DMS79 (cell line): ENCODE data around the gene MAN1C1.
"Not testable (repeated sequence)": the region's sequence is repeated elsewhere in the genome, so short reads cannot be mapped to it uniquely, and the experiment has no call there.

Source experiments
- DNase-seq: peaks from one replicate; lab custom pipeline; 2025; lab: John Stamatoyannopoulos, UW

The MAN1C1 gene

DNA sequence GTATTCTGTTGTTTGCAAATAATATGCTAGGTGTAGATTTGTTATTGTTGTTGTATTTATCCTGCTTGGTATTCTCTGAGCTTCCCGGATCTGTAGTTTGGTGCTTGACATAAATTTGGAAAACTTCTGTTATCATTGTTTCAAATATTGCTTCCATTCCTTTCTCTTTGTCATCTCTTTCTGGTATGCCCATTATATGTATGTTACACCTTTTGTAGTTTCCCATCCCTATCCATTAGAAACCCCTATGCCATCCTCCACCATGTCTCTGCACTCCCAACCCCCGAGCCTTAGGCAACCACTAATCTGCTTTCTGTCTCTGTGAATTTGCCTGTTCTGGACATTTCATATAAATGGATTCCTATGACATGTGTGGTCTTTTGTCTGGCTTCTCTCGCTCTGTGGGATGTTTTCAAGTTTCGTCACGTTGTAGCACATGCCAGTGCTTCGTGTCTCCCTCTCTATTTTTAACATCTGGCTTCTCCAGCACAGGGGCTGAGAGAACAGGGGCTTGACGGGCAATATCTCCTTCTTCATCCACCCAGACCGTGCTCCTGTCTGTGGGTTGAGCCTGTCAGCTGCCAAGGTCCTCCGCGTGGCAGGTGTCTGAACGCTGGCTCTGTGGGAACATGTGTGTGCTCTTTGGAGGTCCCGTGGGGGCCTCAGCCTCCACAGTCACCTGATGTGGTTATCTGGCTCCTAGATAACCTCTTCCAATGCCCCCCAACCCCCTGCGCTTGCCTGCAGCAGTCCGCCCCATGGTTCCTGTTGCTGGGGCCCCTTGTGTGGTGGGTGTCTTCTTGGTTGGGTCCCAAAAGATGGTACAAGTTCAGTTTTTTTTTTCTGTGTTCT is 32.8 kb upstream of the MAN1C1 start:
- no peak for DNase-seq

DNA sequence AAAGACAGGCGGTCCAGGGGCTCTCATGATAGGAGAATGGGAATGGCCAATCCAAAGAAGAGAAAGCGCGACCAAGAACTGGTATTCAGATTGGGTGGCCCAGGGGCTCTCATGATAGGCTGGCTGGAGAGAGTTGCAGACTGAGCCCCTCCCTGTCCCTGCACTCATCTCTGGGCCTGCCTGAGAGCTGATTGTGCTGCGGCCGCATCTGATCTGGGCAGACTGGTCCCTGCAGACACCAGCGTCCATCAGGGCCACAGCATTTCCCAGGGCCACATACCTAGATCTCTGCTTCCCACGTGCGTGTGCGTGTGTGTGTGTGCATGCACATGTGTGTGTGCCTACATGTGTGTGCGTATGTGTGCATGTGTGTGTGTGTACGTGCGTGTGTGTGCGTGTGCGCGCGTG is 30.4 kb upstream of the MAN1C1 start:
- no peak for DNase-seq

DNA sequence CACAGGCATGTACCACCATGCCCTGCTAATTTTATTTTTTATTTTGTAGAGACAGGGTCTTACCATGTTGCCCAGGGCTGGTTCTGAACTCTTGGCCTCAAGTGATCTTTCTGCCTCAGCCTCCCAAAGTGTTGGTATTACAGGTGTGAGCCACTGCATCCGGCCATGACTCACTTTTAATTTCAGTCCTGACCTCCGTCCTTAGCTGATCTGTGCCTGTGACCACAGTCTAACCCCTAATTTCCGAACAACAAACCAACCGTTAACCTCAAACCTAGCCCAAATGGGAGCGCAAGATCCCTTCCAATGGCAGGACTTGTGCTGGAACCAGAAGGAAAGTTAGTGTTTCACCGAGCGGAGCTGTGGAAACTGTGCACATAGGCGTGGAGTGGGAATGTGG is 29.3 kb upstream of the MAN1C1 start:
- no peak for DNase-seq

DNA sequence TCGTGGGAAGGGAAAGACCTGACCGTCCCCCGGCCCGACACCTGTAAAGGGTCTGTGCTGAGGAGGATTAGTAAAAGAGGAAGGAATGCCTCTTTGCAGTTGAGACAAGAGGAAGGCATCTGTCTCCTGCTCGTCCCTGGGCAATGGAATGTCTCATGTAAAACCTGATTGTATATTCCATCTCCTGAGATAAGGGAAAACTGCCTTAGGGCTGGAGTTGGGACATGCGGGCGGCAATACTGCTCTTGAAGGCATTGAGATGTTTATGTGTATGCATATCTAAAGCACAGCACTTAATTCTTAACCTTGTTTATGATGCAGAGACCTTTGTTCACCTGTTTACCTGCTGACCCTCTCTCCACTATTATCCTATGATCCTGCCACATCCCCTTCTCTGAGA is 28.4 kb upstream of the MAN1C1 start:
- not testable (repeated sequence) for DNase-seq

DNA sequence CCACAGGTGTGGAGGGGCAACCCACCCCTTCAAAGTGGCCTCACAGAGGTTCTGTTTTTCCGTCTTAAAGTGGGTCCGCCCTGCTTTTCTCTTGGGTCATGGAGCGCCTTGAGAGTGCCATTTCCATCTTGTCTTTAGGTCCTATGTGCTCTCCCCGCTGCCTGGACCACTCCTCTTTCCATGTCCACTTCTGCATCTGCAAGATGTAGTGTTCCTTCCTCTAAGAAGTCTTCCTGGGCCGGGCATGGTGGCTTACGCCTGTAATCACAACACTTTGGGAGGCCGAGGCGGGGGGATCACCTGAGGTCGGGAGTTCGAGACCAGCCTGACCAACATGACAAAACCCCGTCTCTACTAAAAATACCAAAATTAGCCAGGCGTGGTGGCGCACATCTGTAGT is 27.8 kb upstream of the MAN1C1 start:
- DNase-seq: not testable (repeated sequence)

DNA sequence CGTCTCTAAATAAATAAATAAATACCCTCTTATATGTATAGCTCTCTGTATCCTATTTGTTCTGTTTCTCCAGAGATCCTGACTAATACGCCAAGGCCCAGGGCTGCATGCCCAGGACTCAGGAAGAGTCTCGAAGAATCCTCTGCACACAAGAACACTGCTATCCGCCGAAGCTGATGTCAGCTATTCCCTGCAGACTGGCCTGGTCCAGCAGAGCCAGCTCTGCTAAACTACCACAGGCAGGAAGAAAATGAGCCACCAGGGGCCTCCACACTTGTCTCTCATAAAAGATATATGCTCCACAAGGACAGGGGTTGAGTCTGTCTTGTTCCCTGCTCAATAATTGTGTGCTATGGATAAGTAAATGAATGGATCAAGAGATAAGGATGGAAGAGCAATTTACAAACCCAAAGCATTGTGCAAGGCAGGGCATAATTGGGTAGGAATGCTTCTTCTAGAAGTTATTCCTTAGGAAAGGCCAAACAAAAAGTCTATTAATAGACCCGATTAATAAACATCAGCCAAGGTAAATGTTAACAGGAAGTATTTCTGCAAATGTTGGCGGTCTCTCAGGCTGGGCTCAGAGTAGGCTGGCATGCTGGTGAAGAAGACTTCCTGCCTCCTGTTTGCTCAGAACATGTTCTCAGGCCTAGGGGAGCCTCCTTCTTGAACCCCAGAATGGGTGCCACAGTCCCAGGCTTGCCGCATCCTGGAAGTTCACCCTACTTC is 26.3 kb upstream of the MAN1C1 start:
- no peak for DNase-seq

GRCh38 chr1:25593861-25594260 is 22.7 kb upstream of the MAN1C1 start:
- no peak for DNase-seq

DNA sequence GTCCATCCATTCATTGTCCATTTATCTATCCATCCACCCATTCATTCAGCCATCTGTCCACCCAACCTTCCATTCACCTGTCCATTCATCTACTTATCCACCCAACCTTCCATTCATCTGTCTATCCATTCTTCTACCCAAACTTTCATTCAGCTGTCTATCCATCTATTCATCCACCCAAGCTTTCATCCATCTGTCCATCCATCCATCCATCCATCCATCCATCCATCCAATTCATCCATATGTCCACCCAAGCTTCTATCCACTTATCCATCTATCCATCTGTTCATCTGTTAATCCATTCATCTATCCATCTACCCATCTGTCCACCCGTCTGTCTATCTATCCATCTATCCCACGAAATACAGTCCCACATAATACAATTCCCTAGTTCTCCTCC is 21.6 kb upstream of the MAN1C1 start:
- no peak for DNase-seq

GRCh38 chr1:25596641-25597040 is 19.9 kb upstream of the MAN1C1 start:
- DNase-seq: not testable (repeated sequence)

GRCh38 chr1:25598879-25599278 is 17.7 kb upstream of the MAN1C1 start:
- no peak for DNase-seq

DNA sequence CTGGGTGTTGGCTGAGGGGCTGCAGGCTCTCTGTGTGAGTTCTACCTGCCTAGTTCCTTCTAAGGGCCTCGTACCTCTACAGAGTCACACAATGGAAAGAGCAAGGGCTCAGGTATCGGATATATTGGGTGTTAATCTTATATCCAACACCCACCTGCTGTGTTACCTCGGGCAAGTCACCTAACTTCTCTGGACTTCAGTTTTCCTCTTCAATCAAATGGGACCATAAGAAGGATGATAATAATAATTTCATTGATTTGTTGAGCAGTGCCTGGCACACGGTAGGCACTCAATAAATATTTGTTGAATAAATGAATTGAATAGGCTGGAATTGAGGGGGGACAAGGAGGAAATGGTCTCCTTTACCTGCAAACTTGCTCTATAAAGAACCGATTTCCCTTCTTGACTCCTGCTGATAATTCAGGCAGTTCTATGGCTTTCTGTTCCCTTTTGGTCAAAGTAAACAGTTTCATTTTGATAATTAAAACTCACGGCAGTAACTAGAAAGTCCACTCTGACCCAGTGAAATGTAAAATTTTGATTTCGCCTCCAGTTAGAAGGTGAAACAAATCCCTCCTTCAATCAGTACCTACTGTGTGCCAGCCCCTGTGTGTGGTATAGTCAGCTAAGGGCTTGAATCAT is 16.5 kb upstream of the MAN1C1 start:
- no peak for DNase-seq

- not testable (repeated sequence) for DNase-seq
These were observed 15.5 kb upstream of the MAN1C1 start for GRCh38 chr1:25600971-25601699.

DNA sequence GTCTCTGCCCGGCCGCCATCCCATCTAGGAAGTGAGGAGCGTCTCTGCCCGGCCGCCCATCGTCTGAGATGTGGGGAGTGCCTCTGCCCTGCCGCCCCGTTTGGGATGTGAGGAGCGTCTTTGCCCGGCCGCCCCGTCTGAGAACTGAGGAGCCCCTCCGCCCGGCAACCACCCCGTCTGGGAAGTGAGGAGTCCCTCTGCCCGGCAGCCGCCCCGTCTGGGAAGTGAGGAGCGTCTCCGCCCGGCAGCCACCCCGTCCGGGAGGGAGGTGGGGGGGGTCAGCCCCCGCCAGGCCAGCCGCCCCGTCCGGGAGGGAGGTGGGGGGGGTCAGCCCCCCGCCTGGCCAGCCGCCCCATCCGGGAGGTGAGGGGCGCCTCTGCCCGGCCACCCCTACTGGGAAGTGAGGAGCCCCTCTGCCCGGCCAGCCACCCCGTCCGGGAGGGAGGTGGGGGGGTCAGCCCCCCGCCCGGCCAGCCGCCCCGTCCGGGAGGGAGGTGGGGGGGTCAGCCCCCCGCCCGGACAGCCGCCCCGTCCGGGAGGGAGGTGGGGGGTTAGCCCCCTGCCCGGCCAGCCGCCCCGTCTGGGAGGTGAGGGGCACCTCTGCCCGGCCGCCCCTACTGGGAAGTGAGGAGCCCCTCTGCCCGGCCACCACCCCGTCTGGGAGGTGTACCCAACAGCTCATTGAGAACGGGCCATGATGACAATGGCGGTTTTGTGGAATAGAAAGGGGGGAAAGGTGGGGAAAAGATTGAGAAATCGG is 12.6 kb upstream of the MAN1C1 start:
- not testable (repeated sequence) for DNase-seq

GRCh38 chr1:25607123-25607522 is 9.5 kb upstream of the MAN1C1 start:
- DNase-seq: no peak

GRCh38 chr1:25608488-25609178 is 8.0 kb upstream of the MAN1C1 start:
- peak; percentile 13 for DNase-seq

DNA sequence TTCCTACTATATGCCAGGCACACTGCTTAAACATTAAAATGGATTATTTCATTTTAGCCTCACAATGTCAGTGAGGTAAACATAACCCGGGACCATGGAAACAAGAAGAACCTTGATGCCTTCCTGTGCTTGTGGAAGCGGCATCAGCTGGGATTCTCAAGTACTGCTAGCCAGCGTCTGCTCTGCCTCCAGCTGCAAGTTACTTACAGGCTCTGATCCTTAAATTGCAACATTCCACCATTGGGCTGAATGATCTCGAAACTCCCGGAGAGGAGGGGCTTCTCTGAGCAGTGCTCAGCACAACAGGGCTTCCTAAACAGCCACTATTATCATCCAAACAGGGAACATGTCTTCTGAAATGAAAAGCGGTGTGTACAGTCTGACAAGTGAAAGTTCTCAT is 6.7 kb upstream of the MAN1C1 start:
- DNase-seq: peak; percentile 29

- no peak for DNase-seq
These were observed 5.6 kb upstream of the MAN1C1 start for GRCh38 chr1:25610822-25611630.

DNA sequence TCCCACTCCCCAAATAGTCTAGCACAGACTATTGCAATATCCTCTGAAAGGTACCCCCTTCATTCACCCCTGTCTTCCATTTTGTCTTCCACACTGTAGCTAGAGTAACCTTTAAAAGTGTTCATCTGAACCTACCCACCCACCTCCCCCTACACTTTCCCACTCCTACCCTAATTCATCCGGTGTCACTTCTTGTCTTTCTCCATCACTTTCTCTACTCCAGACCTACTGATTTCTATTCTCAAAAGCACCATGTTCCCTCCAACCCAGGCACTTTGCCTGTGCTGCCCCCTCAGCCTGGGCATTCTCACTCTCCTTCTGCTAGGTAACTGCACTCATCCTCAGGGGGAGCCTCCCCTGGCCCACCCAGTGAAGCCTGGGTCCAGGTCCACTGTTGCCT is 4.7 kb upstream of the MAN1C1 start:
- DNase-seq: no peak

- no peak for DNase-seq
These were observed 4.2 kb upstream of the MAN1C1 start for GRCh38 chr1:25612421-25612820.

DNA sequence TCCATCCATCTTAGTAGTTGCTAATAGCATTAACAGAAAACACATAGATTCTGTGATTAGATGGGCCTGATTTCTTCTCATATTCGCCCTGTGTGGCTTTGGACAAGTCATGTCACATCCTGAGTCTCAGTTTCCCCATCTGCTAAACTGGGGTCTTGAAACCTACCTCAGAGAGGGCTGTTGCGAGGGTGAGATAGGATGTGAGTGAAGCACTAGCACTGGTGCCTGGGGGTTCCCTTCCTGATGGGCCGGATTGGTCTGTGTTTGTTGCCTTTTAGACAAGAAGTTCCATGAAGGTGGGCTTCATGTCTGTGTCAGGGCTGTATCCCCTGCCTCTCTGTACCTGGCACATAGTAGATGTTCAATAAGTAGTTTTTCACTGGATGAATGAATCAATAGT is 3.5 kb upstream of the MAN1C1 start:
- no peak for DNase-seq
